H9 (cell line): ENCODE measurements around the gene MELK. TPM values are rescaled to one million over a fixed set of nuclear protein-coding genes. Genes with fewer than 3 reads are reported as not detected.

Experiments used
- DNase-seq: peaks from one replicate; pipeline ENCODE4 v3.0.0-alpha.2; 2017
- H2AFZ ChIP-seq: one replicate; pipeline ENCODE4 v1.6.1; 2013; ENCODE audit warnings: mild to moderate bottlenecking, low read length, control low read depth, moderate library complexity
- H2AK5ac ChIP-seq: 2 replicates; pipeline ENCODE4 v1.6.1; 2013; ENCODE audit warnings: low read length, control low read depth, mixed read lengths; ENCODE audit not compliant: insufficient read length
- H2BK120ac ChIP-seq: one replicate; pipeline ENCODE4 v1.6.1; 2013; ENCODE audit warnings: low read depth, mild to moderate bottlenecking, low read length, control low read depth, inconsistent platforms; ENCODE audit not compliant: poor library complexity, severe bottlenecking
- H2BK12ac ChIP-seq: 2 replicates; pipeline ENCODE4 v1.6.1; 2013; ENCODE audit warnings: low read length, control low read depth, mixed read lengths, low read depth; ENCODE audit not compliant: insufficient read length
- H2BK15ac ChIP-seq: 2 replicates; pipeline ENCODE4 v1.6.1; 2013; ENCODE audit warnings: low read depth, low read length, control low read depth
- H2BK20ac ChIP-seq: one replicate; pipeline ENCODE4 v1.6.1; 2013; ENCODE audit warnings: low read depth, mild to moderate bottlenecking, low read length, control low read depth, inconsistent platforms; ENCODE audit not compliant: poor library complexity, severe bottlenecking
- H2BK5ac ChIP-seq: 2 replicates; pipeline ENCODE4 v1.6.1; 2013; ENCODE audit warnings: low read length, control low read depth, mixed read lengths; ENCODE audit not compliant: insufficient read length
- H3K14ac ChIP-seq: 2 replicates; pipeline ENCODE4 v1.6.1; 2013; ENCODE audit warnings: low read length, control low read depth; ENCODE audit not compliant: insufficient read depth
- H3K18ac ChIP-seq: 2 replicates; pipeline ENCODE4 v1.6.1; 2013; ENCODE audit warnings: low read depth, mild to moderate bottlenecking, mixed read lengths, low read length, control low read depth; ENCODE audit not compliant: insufficient read length
- H3K23ac ChIP-seq: 2 replicates; pipeline ENCODE4 v1.6.1; 2013; ENCODE audit warnings: low read length, control low read depth, mixed read lengths, low read depth; ENCODE audit not compliant: insufficient read length
- H3K23me2 ChIP-seq: 2 replicates; pipeline ENCODE4 v1.6.1; 2013; ENCODE audit warnings: low read depth, mild to moderate bottlenecking, mixed read lengths, low read length, control low read depth; ENCODE audit not compliant: insufficient read length, poor library complexity, severe bottlenecking
- H3K27ac ChIP-seq: 2 replicates; pipeline ENCODE4 v1.5.1; 2013; ENCODE audit warnings: low read length, control low read depth, mixed read lengths, low read depth; ENCODE audit not compliant: insufficient read length
- H3K27me3 ChIP-seq: 2 replicates; pipeline ENCODE4 v1.6.1; 2013; ENCODE audit warnings: low read length, control low read depth, inconsistent platforms; ENCODE audit not compliant: insufficient read depth
- H3K4ac ChIP-seq: 2 replicates; pipeline ENCODE4 v1.6.1; 2013; ENCODE audit warnings: low read depth, mild to moderate bottlenecking, control low read depth, inconsistent platforms, low read length, moderate library complexity
- H3K4me1 ChIP-seq: 2 replicates; pipeline ENCODE4 v1.6.1; 2013; ENCODE audit warnings: low read length, control low read depth, inconsistent platforms; ENCODE audit not compliant: insufficient read depth
- H3K4me2 ChIP-seq: 2 replicates; pipeline ENCODE4 v1.6.1; 2013; ENCODE audit warnings: low read length, control low read depth, mixed read lengths; ENCODE audit not compliant: insufficient read length, insufficient read depth
- H3K56ac ChIP-seq: 2 replicates; pipeline ENCODE4 v1.6.1; 2013; ENCODE audit warnings: low read depth, mild to moderate bottlenecking, mixed read lengths, low read length, control low read depth; ENCODE audit not compliant: insufficient read length
- H3K79me1 ChIP-seq: 2 replicates; pipeline ENCODE4 v1.6.1; 2013; ENCODE audit warnings: low read depth, mild to moderate bottlenecking, moderate library complexity, low read length, control low read depth, inconsistent platforms; ENCODE audit not compliant: insufficient read depth, poor library complexity, severe bottlenecking
- H3K79me2 ChIP-seq: 2 replicates; pipeline ENCODE4 v1.6.1; 2013; ENCODE audit warnings: low read length, control low read depth, inconsistent platforms; ENCODE audit not compliant: insufficient read depth
- H3K9ac ChIP-seq: 2 replicates; pipeline ENCODE4 v1.6.1; 2013; ENCODE audit warnings: low read length, control low read depth, mixed read lengths; ENCODE audit not compliant: insufficient read length; ENCODE audit errors: extremely low read depth
- H3K9me3 ChIP-seq: one replicate; pipeline ENCODE4 v1.6.1; 2013; ENCODE audit warnings: low read depth, low read length, inconsistent platforms; ENCODE audit not compliant: control insufficient read depth
- H3T11ph ChIP-seq: one replicate; pipeline ENCODE4 v1.6.1; 2013; ENCODE audit warnings: mild to moderate bottlenecking, low read length, control low read depth, inconsistent platforms
- H4K20me1 ChIP-seq: one replicate; pipeline ENCODE4 v1.6.1; 2013; ENCODE audit not compliant: control insufficient read depth, insufficient read length, insufficient read depth
- H4K5ac ChIP-seq: 2 replicates; pipeline ENCODE4 v1.6.1; 2013; ENCODE audit warnings: low read depth, mild to moderate bottlenecking, mixed read lengths, low read length, control low read depth; ENCODE audit not compliant: insufficient read length
- H4K8ac ChIP-seq: replicated peaks from 2 replicates; pipeline ENCODE4 v1.6.1; 2013; ENCODE audit warnings: low read length, control low read depth, mixed read lengths, low read depth; ENCODE audit not compliant: insufficient read length
- H4K91ac ChIP-seq: 2 replicates; pipeline ENCODE4 v1.6.1; 2013; ENCODE audit warnings: low read depth, mild to moderate bottlenecking, moderate library complexity, mixed read lengths, low read length, control low read depth; ENCODE audit not compliant: insufficient read length
- H3K27ac Mint-ChIP-seq, 3 experiments: 2 replicates in 2 of 3; 3 replicates in 1 of 3; pipeline ENCODE4 v1.8.0; 2020 to 2021; ENCODE audit warnings: mixed read lengths in 3 of 3, mild to moderate bottlenecking in 1 of 3, moderate library complexity in 1 of 3
- H3K27me3 Mint-ChIP-seq: 2 replicates; pipeline ENCODE4 v1.8.0; 2021; ENCODE audit warnings: low read depth, mild to moderate bottlenecking, moderate library complexity, mixed read lengths
- H3K36me3 Mint-ChIP-seq, 3 experiments: 2 replicates in 2 of 3; 3 replicates in 1 of 3; pipeline ENCODE4 v1.8.0; 2020 to 2021; ENCODE audit warnings: low read depth in 3 of 3, mixed read lengths in 3 of 3; ENCODE audit not compliant: insufficient read depth in 1 of 3
- H3K4me1 Mint-ChIP-seq, 2 experiments: 2 replicates each; pipeline ENCODE4 v1.8.0; 2020; ENCODE audit warnings: mixed read lengths in 2 of 2
- H3K4me3 Mint-ChIP-seq, 2 experiments: 2 replicates in 1 of 2; 3 replicates in 1 of 2; pipeline ENCODE4 v1.8.0; 2020 to 2021; ENCODE audit warnings: mild to moderate bottlenecking in 2 of 2, mixed read lengths in 2 of 2, moderate library complexity in 1 of 2
- H3K9me3 Mint-ChIP-seq, 2 experiments: 2 replicates in 1 of 2; 3 replicates in 1 of 2; pipeline ENCODE4 v1.8.0; 2020; ENCODE audit warnings: mild to moderate bottlenecking in 2 of 2, mixed read lengths in 2 of 2, moderate library complexity in 1 of 2
- CTCF ChIP-seq: fragments of 200-600 bp; sonication (generic); conservative IDR thresholded peaks from 3 replicates; pipeline ENCODE4 v1.8.0; 2021; ENCODE audit warnings: antibody characterized with exemption, mild to moderate bottlenecking
- total RNA-seq: library from RNA; stranded (reverse); gene quantifications from 2 replicates; pipeline ENCODE4 v1.2.1, GENCODE V29; 2021

MELK gene
- total RNA-seq, 1 experiment from 2014 or later = 43.6 TPM

DNA sequence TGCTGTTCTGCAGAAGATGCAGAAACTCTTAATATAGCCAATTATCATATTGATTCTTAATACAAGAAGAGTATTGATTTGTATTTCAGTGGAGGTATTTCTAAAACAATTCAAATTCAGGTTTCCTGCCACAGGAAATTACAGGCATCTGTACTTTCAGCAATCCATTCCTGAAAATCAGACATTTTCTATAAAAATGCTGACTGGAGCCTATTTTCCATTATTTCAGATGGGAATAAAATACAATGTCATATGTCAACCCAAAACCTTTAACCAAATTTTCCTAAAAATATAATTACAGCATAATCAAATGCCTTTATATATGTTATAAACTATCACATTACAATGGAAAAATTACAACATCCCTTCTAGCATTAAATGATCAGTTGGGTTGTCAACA, 131.5 kb downstream of the MELK start:
- no peak overlapping the region for H3K27ac ChIP-seq
- H2BK120ac ChIP-seq = no peak overlapping the region
- H3K9ac ChIP-seq = no peak overlapping the region
- H3K9me3 Mint-ChIP-seq = peaks cover 10 to 12% of the 10 kb centered on the region in 2 experiments
- no peaks in the 10 kb centered on the region for H3K27me3 ChIP-seq
- H3K27ac Mint-ChIP-seq = no peak overlapping the region
- peaks cover 4 to 10% (median 5%) of the 10 kb centered on the region in 3 experiments for H3K36me3 Mint-ChIP-seq
- no peaks in the 10 kb centered on the region for H3K9me3 ChIP-seq
- no peaks in the 10 kb centered on the region for H3K4me1 Mint-ChIP-seq
- no peak overlapping the region for H2BK20ac ChIP-seq
- TF ChIP-seq CTCF = no peak
- no peaks in the 10 kb centered on the region for H4K20me1 ChIP-seq
- no peaks in the 10 kb centered on the region for H3K79me2 ChIP-seq
- no peaks in the 10 kb centered on the region for H3K79me1 ChIP-seq
- H2BK5ac ChIP-seq = no peak overlapping the region
- H3T11ph ChIP-seq = no peak overlapping the region
- H2AK5ac ChIP-seq = no peak overlapping the region
- no peak overlapping the region for H3K14ac ChIP-seq
- H2AFZ ChIP-seq = no peak overlapping the region
- no peak overlapping the region for H4K91ac ChIP-seq
- no peak overlapping the region for H2BK12ac ChIP-seq
- H3K23ac ChIP-seq = no peak overlapping the region
- no peaks in the 10 kb centered on the region for H3K23me2 ChIP-seq
- no peak overlapping the region for H3K56ac ChIP-seq
- DNase-seq = no peak
- H3K4ac ChIP-seq = no peak overlapping the region
- no peak overlapping the region for H4K5ac ChIP-seq
- no peak overlapping the region for H3K4me3 Mint-ChIP-seq
- no peaks in the 10 kb centered on the region for H3K4me1 ChIP-seq
- H4K8ac ChIP-seq = no peak overlapping the region
- H2BK15ac ChIP-seq = no peak overlapping the region
- no peak overlapping the region for H3K18ac ChIP-seq
- H3K27me3 Mint-ChIP-seq = peaks cover 21% of the 10 kb centered on the region
- H3K4me2 ChIP-seq = no peak overlapping the region
